Neuronal stem cell (in vitro differentiated cells): Measurements from ENCODE around the gene CFAP161.

Experiments used
- DNase-seq: peaks from one replicate; pipeline ENCODE4 v3.0.0-alpha.2; 2013; ENCODE audit warnings: low spot score
- H2AFZ ChIP-seq: one replicate; pipeline ENCODE4 v1.6.1; 2013; ENCODE audit warnings: mild to moderate bottlenecking, low read length, inconsistent platforms
- H2AK5ac ChIP-seq: 2 replicates; pipeline ENCODE4 v1.6.1; 2013; ENCODE audit warnings: low read depth, mild to moderate bottlenecking, inconsistent platforms, low read length, moderate library complexity, mixed read lengths
- H2BK120ac ChIP-seq: 2 replicates; pipeline ENCODE4 v1.6.1; 2013; ENCODE audit warnings: low read depth, mild to moderate bottlenecking, inconsistent platforms, low read length, moderate library complexity, mixed read lengths
- H2BK12ac ChIP-seq: one replicate; pipeline ENCODE4 v1.6.1; 2013; ENCODE audit warnings: low read length, inconsistent platforms
- H2BK15ac ChIP-seq: 2 replicates; pipeline ENCODE4 v1.6.1; 2013; ENCODE audit warnings: mild to moderate bottlenecking, low read length, inconsistent platforms, mixed read lengths
- H2BK5ac ChIP-seq: one replicate; pipeline ENCODE4 v1.6.1; 2013; ENCODE audit warnings: inconsistent platforms, mild to moderate bottlenecking, low read length, moderate library complexity
- H3K14ac ChIP-seq: one replicate; pipeline ENCODE4 v1.6.1; 2013; ENCODE audit warnings: low read length, inconsistent platforms
- H3K18ac ChIP-seq: 2 replicates; pipeline ENCODE4 v1.6.1; 2013; ENCODE audit warnings: low read length, inconsistent platforms
- H3K23ac ChIP-seq: 2 replicates; pipeline ENCODE4 v1.6.1; 2013; ENCODE audit warnings: low read depth, mild to moderate bottlenecking, mixed read lengths, low read length, inconsistent platforms; ENCODE audit not compliant: poor library complexity
- H3K27ac ChIP-seq: replicated peaks from 3 replicates; pipeline ENCODE4 v1.5.1; 2013; ENCODE audit warnings: low read length, inconsistent platforms
- H3K27me3 ChIP-seq, 3 experiments: 2 replicates each; pipeline ENCODE4 v1.6.1; 2013; ENCODE audit warnings: low read length in 3 of 3, mild to moderate bottlenecking in 2 of 3, inconsistent platforms in 1 of 3, low read depth in 1 of 3, mixed read lengths in 1 of 3, moderate library complexity in 1 of 3; ENCODE audit not compliant: control insufficient read depth in 3 of 3, insufficient read depth in 3 of 3
- H3K36me3 ChIP-seq, 2 donors: replicated peaks in 1 of 2; 2 replicates each; pipeline ENCODE4 v1.6.1; 2013; ENCODE audit warnings: low read length in 2 of 2; ENCODE audit not compliant: control insufficient read depth in 2 of 2, insufficient read depth in 2 of 2
- H3K4ac ChIP-seq: 2 replicates; pipeline ENCODE4 v1.6.1; 2013; ENCODE audit warnings: inconsistent platforms, mild to moderate bottlenecking, low read length, moderate library complexity
- H3K4me1 ChIP-seq, 2 donors: 1 replicate in 1 of 2; 2 replicates in 1 of 2; pipeline ENCODE4 v1.6.1; 2013; ENCODE audit warnings: low read length in 2 of 2, low read depth in 1 of 2; ENCODE audit not compliant: control insufficient read depth in 2 of 2, insufficient read depth in 1 of 2
- H3K4me2 ChIP-seq: one replicate; pipeline ENCODE4 v1.6.1; 2013; ENCODE audit warnings: mild to moderate bottlenecking, low read length, inconsistent platforms; ENCODE audit not compliant: insufficient read depth, poor library complexity, severe bottlenecking
- H3K4me3 ChIP-seq, 2 donors: 2 replicates each; pipeline ENCODE4 v1.5.1; 2013; ENCODE audit warnings: low read length in 2 of 2, mild to moderate bottlenecking in 2 of 2, inconsistent platforms in 1 of 2, moderate library complexity in 1 of 2
- H3K79me1 ChIP-seq: one replicate; pipeline ENCODE4 v1.6.1; 2013; ENCODE audit warnings: low read depth, mild to moderate bottlenecking, inconsistent platforms, low read length, moderate library complexity
- H3K9ac ChIP-seq: one replicate; pipeline ENCODE4 v1.6.1; 2013; ENCODE audit warnings: mild to moderate bottlenecking, low read depth, low read length, inconsistent platforms; ENCODE audit not compliant: poor library complexity
- H3K9me3 ChIP-seq, 2 donors: replicated peaks in 1 of 2; 2 replicates each; pipeline versions ENCODE3 to v1.6.1; 2013; ENCODE audit warnings: low read length in 2 of 2, mild to moderate bottlenecking in 2 of 2, inconsistent platforms in 1 of 2, low read depth in 1 of 2, mixed read lengths in 1 of 2, moderate library complexity in 1 of 2; ENCODE audit not compliant: control insufficient read depth in 2 of 2, insufficient read depth in 1 of 2
- H4K8ac ChIP-seq: one replicate; pipeline ENCODE4 v1.6.1; 2013; ENCODE audit warnings: low read depth, mild to moderate bottlenecking, inconsistent platforms, low read length, moderate library complexity
- H4K91ac ChIP-seq: one replicate; pipeline ENCODE4 v1.6.1; 2013; ENCODE audit warnings: low read length, low read depth, mild to moderate bottlenecking, inconsistent platforms; ENCODE audit not compliant: poor library complexity
- WGBS, 2 donors: extraction: QIAGEN DNeasy Blood & Tissue Kit; methylation state at CpG; one replicate each; pipeline ENCODE4 v1.1.7; 2013; ENCODE audit warnings: missing lambda C conversion rate in 2 of 2, mixed read lengths in 1 of 2; ENCODE audit not compliant: insufficient read length in 2 of 2, insufficient replicate concordance in 1 of 2; ENCODE audit errors: extremely low coverage in 2 of 2; 5-methylcytosine and 5-hydroxymethylcytosine counted together

Gene CFAP161

DNA sequence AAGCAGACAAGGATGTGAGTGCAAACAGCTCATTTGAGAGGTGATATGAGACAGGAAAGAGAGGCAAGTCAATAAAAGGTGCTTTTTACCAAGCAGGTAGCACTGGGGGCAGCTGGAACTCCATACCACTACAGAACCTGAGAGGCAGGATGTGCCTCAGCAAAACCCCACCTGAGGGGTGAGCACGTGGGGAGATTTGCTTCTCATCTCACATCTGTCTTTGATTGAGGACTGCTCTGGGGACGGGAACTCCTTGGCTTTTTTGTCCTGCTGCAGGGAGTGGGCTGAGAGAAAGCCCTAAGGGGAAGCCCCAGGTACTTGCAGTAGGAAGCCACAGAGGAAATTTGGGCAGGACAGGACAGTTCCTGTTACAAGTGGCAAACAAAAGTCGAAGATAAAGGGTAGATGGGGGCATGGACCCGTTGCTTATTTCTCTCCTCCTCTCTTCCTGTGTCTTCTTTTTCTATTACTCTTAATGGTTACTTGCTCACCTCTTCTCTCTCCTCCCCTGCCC is 27.1 kb downstream of the CFAP161 start:
- Histone ChIP-seq H3K14ac (no peak overlapping the region), H3K9me3 (no peaks in the 10 kb centered on the region), H3K27me3 (no peaks in the 10 kb centered on the region), H3K4me1 (no peaks in the 10 kb centered on the region), H2AK5ac (no peak overlapping the region), H3K4me2 (no peak overlapping the region), H2BK12ac (no peak overlapping the region), H2BK120ac (no peak overlapping the region), H4K91ac (no peak overlapping the region), H3K23ac (no peak overlapping the region), H2BK15ac (no peak overlapping the region), H3K4me3 (no peak overlapping the region), H3K27ac (no peak overlapping the region), H3K4ac (no peak overlapping the region), H3K79me1 (no peaks in the 10 kb centered on the region), H3K18ac (no peak overlapping the region), H2BK5ac (no peak overlapping the region), H4K8ac (no peak overlapping the region), H3K9ac (no peak overlapping the region), H3K36me3 (peaks cover 0 to 2% of the 10 kb centered on the region in 2 donors), H2AFZ (no peak overlapping the region)
- no peak for DNase-seq
- WGBS, 2 donors = no CpG with 5 or more reads among the region's 4 CpGs

DNA sequence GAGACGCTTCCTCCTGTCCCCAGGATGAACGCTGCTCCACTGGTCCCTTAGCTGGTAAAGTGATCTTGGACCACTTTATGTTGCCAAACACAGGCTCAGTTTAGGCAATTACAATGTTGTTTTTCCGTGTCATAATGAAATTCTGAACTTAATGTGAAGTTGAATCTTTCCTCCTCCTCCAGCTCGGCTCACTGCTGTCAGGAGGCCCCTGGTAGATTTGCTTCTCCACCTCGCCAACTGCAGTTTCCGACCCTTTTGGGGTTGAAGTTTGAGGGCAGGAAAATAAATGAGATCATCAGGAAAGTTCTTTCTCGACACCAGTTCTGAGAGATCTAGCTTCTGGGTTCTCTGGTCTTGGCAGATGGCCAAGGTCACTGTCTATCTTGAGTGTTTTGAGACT is 27.8 kb downstream of the CFAP161 start:
- DNase-seq = no peak
- WGBS, 2 donors = no CpG with 5 or more reads among the region's 7 CpGs
- no peak overlapping the region for H3K14ac ChIP-seq
- no peak overlapping the region for H3K4me2 ChIP-seq
- H3K9ac ChIP-seq = no peak overlapping the region
- no peak overlapping the region for H2BK15ac ChIP-seq
- no peak overlapping the region for H3K4me3 ChIP-seq
- no peak overlapping the region for H4K91ac ChIP-seq
- H3K36me3 ChIP-seq = peaks cover 0 to 2% of the 10 kb centered on the region in 2 donors
- no peak overlapping the region for H3K4ac ChIP-seq
- H3K9me3 ChIP-seq = no peaks in the 10 kb centered on the region
- H4K8ac ChIP-seq = no peak overlapping the region
- no peak overlapping the region for H3K27ac ChIP-seq
- H2BK12ac ChIP-seq = no peak overlapping the region
- H3K79me1 ChIP-seq = no peaks in the 10 kb centered on the region
- H2BK5ac ChIP-seq = no peak overlapping the region
- H3K23ac ChIP-seq = no peak overlapping the region
- no peak overlapping the region for H2AFZ ChIP-seq
- no peak overlapping the region for H2BK120ac ChIP-seq
- H3K4me1 ChIP-seq = no peaks in the 10 kb centered on the region
- H2AK5ac ChIP-seq = no peak overlapping the region
- no peak overlapping the region for H3K18ac ChIP-seq
- H3K27me3 ChIP-seq = no peaks in the 10 kb centered on the region

DNA sequence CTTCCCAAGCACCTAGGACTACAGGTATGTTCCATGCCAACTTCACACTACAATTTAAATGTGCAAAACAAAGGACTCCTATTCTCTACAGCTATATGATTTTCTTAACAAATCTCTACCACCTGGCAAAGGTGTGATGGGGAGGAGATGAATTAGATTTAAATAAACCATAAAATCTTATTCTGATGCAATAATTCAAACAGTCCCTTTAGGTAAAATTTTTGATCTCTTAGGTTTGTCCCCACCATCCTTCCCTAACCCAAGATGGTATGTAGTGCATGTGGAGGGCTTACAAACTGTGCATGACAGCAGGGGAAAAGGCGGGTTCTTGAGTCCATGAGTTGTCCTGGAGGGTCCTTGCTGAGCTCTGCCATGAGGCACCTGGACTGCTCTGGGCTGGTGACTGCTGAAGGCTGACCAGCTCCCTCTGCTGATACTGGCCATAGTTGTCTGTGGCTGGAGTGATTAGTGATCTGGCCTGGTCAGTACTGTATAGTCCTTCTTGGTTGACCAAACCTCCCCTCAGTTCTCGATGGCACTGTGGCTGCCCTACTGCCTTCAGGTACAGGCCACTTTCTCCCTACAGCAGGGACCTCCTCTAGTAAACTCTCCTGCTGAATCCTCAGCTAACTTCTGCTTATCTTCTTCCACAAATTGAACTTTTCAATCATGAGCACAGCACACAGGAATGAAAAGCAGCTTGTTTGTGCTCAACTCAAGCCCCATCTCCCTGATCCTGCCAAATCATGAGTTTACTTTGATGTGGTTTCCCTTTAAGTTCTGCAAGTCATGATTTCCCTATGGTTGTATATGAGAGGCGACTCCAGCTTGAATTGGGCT is 30.1 kb downstream of the CFAP161 start:
- H2BK5ac ChIP-seq = no peak overlapping the region
- no CpG with 5 or more reads among the region's 3 CpGs for WGBS, 2 donors
- H2BK15ac ChIP-seq = no peak overlapping the region
- H3K27ac ChIP-seq = no peak overlapping the region
- no peak overlapping the region for H3K4ac ChIP-seq
- no peaks in the 10 kb centered on the region for H3K79me1 ChIP-seq
- no peak overlapping the region for H3K14ac ChIP-seq
- no peaks in the 10 kb centered on the region for H3K4me1 ChIP-seq
- H3K36me3 ChIP-seq = peaks cover 0 to 2% of the 10 kb centered on the region in 2 donors
- H2BK12ac ChIP-seq = no peak overlapping the region
- no peaks in the 10 kb centered on the region for H3K27me3 ChIP-seq
- H4K91ac ChIP-seq = no peak overlapping the region
- H2BK120ac ChIP-seq = no peak overlapping the region
- no peak overlapping the region for H2AK5ac ChIP-seq
- no peak overlapping the region for H2AFZ ChIP-seq
- H3K4me3 ChIP-seq = no peak overlapping the region
- no peak overlapping the region for H3K23ac ChIP-seq
- H3K9ac ChIP-seq = no peak overlapping the region
- H4K8ac ChIP-seq = no peak overlapping the region
- H3K9me3 ChIP-seq = no peaks in the 10 kb centered on the region
- no peak for DNase-seq
- no peak overlapping the region for H3K18ac ChIP-seq
- H3K4me2 ChIP-seq = no peak overlapping the region

DNA sequence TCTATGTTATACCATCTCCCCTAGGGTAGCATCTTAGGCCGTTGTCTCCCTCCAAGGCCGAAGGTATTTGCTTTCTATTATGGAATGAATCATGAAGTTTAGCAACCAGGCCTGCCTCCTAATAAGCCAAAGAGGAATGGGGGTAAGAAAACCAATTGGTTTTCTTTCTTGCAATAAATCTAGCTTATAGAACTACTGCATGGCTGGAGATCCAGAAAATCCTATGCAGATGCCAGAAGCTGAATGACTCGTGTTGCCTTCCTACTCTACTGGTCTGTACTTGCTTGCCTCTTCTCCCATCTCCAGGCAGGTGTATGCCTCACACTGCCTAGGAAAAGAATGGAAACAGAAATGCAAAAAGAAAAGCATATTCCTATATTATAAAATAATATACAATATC is 31.5 kb downstream of the CFAP161 start:
- DNase-seq = no peak
- H3K4me2 ChIP-seq = no peak overlapping the region
- peaks cover 0 to under 1% of the 10 kb centered on the region in 2 donors for H3K36me3 ChIP-seq
- no peak overlapping the region for H3K4me3 ChIP-seq
- H3K4ac ChIP-seq = no peak overlapping the region
- no peak overlapping the region for H2BK15ac ChIP-seq
- no peak overlapping the region for H2BK5ac ChIP-seq
- no peak overlapping the region for H2AFZ ChIP-seq
- H2BK120ac ChIP-seq = no peak overlapping the region
- H2AK5ac ChIP-seq = no peak overlapping the region
- no CpG with 5 or more reads among the region's 3 CpGs for WGBS, 2 donors
- no peak overlapping the region for H3K23ac ChIP-seq
- no peak overlapping the region for H3K27ac ChIP-seq
- no peak overlapping the region for H4K8ac ChIP-seq
- no peak overlapping the region for H3K18ac ChIP-seq
- H3K9me3 ChIP-seq = peaks cover 0 to 3% of the 10 kb centered on the region in 2 donors
- no peak overlapping the region for H3K14ac ChIP-seq
- no peaks in the 10 kb centered on the region for H3K79me1 ChIP-seq
- H3K27me3 ChIP-seq = peaks cover 0 to 2% (median 0%) of the 10 kb centered on the region in 3 experiments
- no peak overlapping the region for H4K91ac ChIP-seq
- H3K4me1 ChIP-seq = no peaks in the 10 kb centered on the region
- H3K9ac ChIP-seq = no peak overlapping the region
- no peak overlapping the region for H2BK12ac ChIP-seq
